ENCODE data around the gene SERPINA3.
"Not testable (repeated sequence)": the region's sequence is repeated elsewhere in the genome, so short reads cannot be mapped to it uniquely, and the experiment has no call there.

SERPINA3 gene

DNA sequence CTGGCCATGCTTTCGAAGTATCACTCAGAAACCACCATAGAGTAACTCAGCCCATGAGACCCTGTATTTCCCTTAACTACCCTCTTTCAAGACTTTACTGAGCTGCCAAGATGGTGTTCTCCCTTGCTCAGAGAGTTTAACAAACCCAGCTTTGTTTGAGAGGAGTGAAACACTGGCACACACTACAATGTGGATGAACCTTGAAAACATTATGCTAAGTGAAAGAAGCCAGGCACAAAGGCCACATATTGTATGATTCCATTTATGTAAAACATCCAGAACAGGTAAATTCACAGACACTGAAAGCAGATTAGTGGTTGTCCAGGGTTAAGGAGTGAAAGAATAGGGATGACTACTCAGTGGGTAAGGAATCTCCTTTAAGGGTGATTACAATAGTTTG lies 18.9 kb downstream of the SERPINA3 start:
- DNase-seq (ENCODE audit: low read depth in 3 of 3, low spot score in 1 of 3) = no peak

DNA sequence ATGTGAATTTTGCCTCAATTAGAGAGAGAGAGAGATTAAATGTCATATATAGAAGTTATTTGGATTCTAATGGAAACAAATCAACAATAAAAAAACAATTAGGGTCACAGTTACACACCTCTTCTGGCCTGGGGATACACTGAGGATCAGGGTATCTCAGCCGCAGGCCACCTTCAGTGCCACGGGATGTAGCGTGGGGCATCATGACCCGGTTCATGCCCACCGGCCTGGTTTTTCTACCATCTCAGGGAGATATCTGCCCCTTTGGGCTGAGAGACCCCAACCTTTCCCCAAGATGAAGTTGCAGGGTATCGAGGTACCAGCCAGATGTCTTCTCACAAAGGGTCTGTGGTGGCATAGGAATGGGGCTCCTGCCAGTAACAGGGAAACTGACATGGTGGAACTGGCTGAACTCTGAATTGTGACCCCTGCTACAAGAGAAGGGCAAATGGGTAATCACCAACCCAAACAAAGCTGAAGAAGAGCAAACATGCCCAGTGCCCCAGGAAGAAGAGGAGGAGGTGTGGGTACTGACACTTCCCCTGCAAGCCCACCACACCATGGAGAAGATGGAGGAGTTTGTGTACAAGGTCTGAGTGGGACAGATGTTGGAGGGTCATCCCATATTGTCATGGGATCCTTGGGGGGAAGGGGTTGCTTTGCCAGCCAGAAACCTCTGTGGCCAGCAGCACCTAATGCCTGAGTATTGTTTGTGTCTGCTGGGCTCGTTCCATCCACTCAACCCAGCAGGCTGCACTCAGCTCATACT lies 19.5 kb downstream of the SERPINA3 start:
- DNase-seq (ENCODE audit: low read depth in 3 of 3, low spot score in 1 of 3) = no peak

DNA sequence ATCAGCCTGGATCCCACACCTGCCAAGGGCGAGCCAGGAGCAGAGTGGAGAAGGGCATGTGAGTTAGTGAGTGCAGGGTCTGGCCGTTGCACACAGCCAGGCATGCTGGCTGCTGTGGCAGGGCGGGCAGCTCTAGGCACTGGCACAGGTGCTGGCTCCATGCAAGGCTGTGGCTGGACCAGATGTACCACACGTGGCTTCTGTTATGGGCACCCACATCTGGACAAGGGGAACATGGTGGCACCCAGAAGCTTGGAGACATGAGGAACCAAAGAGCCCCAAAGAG lies 20.1 kb downstream of the SERPINA3 start:
- DNase-seq (ENCODE audit: low read depth in 3 of 3, low spot score in 1 of 3) = no peak

DNA sequence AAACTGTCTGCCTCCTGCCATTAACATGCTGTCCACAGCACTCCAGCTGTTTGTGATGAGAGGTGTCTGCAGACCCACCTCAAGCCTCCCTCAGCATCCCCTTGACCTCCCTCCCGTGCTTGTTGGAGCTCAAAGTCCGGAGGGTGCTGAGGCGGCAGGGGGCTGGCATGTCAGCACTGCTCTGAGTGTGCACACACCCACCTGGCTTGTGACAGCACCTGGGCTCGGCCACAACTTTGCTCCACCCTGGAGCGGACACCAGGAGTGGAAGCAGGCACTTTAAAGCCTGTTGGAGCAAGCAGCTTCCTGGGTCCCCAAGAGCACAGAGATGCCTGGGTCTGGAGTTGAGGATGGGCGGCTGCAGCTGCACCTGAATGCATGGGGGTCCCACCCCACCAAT lies 20.9 kb downstream of the SERPINA3 start:
- no peak for DNase-seq (ENCODE audit: low read depth in 3 of 3, low spot score in 1 of 3)

DNA sequence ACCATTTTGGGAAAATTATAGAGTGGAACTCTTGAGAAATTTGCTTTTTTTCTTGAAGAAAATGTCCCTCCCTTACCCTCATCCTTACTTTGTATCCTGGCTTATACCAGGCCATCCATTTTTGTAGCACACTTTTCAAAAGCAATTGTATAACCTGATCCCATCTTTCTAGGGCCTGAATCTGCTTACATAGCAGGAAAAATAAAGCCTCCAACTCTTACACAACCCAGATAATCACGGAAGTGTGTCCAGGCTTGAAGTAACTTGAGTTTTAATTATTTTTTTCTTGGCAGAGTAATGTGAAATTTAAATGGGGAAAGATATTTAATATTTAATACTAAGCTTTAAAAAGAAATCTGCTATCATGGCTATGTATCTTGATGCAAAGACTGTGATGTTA lies 23.0 kb downstream of the SERPINA3 start:
- no peak for DNase-seq (ENCODE audit: low read depth in 3 of 3, low spot score in 1 of 3)

DNA sequence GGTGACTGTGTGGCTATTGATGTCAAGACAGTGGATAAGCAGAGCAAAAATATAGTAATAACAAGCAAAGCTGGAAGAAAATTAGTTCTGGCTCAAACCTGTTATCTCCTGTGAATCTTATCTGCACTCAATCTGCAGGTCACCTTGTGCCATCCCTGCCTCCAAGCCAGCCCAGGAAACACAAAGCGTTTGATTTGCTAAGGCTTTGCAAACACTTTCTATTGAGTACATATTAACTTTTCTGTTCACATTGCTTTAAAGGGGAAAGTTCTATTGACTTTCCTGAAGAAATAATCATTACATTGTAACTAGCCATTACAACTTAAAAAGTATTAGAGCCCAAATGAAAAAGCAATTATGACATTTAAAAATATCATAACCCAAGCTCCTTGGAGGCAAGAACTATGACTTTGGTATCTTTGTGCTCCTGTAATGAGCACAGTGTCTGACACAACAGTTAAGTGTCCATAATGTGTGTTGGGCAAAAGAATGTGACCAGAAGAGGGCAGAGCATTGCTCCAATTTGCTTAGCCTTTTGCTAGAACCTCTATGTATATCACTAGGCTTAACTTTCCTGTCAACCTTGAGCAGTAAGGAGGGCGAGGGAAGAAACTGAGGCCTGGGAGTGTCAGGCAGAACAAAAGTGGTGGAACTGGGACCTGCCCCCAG lies 24.7 kb downstream of the SERPINA3 start:
- no peak for DNase-seq (ENCODE audit: low read depth in 3 of 3, low spot score in 1 of 3)

DNA sequence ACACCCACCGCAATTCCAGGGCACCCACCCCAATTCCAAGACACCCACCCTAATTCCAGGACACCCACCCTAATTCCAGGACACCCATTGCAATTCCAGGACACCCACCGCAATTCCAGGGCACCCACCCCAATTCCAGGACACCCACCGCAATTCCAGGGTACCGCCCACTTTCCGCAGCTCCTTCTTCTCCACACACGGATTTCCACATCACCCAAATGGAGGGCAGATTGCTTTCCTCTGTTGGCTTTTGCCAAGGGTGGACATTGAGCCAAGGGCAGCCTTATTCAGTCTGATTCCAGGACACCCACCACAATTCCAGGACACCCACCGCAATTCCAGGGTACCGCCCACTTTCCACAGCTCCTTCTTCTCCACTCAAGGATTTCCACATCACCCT lies 25.6 kb downstream of the SERPINA3 start:
- DNase-seq (ENCODE audit: low read depth in 3 of 3, low spot score in 1 of 3) = not testable (repeated sequence)

DNA sequence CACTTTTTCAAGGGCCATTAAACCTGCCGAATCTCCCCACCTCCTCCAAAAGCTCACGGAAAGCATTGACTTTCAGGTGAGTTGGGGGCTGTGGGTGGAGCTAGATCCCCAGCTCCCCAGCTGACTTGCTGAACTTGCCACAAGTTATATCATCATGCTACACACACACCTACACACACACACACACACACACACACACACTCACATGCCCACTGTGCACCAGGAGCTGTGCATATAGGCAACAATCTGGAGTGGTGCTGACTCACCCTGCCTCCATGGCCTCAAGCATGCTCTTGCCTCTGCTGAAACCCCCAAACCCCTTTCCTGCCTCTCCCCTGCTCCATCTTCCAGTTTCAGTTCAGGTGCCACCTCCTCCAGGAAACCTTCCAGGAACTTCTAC lies 26.1 kb downstream of the SERPINA3 start:
- no peak for DNase-seq (ENCODE audit: low read depth in 3 of 3, low spot score in 1 of 3)

DNA sequence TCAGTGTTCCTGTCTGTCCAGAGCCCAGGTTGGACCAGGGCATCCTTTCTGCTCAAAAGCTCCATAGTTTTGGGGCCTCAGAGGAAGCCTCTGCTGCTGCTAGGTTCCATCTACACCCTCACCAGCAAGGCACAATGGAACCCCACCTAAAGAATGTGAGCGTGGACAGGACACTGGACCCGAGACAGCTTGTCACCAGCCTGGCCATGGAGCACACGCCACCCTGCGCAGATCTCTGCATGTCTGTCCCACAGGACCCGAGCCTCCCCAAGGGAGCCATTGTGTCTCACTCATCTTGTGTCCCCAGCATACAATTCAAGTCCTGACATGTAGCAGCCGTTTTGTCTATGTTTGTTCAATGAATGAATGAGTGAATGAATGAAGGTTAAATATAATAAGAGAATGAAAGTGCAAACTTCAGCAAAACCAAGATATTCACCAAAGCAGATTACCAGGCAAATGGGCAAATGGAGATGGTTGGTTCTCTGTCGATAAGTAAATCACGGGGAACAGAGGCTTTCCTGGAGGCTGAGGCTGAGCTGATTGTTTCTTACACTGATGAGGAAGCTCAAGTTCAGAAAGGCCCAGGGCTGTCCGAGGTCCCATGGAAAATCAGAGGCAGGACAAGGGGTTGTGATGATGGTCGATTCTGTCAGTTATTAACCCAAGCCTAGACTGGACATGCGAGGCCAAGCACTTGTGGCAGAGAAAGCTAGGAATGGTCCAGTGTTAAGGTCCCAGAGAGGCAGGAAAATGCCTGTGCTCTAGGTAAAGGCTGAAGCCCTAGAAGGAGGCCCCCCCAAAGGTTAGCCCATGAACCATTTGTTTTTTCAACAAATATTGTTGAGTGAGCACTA lies 27.0 kb downstream of the SERPINA3 start:
- no peak for DNase-seq (ENCODE audit: low read depth in 3 of 3, low spot score in 1 of 3)

DNA sequence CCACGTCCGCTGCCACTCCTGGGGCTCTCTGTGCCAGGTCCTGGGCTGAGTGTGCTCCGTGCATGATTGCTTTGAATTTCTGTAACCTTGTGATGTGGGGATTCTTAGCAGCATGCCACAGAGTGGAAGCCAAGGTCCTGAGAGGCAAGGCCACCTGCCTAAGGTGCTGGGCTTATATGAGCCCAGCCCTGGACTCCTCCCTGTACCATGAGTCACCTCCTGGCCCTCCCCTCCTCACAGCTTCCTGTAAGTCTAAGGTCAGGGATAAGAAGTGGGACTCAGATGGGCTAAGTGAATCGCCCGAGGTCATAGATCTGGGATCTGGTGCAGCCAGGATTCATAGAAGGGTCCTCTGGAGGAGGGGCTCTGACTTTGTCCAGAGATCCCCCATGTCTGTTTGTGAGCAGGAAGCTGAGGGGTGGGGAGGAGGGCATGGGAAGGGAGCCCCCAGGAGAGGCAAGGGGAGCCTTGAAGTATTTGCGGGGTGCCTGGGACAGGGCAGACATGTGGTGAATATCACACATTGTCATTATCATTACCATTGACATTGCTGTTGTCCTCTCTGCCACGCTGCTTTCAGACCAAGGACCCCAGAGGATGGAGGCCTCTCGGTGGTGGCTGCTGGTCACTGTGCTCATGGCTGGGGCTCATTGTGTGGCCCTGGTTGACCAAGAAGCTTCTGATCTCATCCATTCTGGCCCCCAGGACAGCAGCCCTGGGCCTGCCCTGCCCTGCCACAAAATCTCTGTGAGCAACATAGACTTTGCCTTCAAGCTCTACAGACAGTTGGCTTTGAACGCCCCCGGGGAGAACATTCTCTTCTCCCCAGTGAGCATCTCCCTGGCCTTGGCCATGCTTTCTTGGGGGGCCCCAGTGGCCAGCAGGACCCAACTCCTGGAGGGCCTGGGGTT lies 28.8 kb downstream of the SERPINA3 start:
- DNase-seq (ENCODE audit: low read depth in 3 of 3, low spot score in 1 of 3) = no peak

DNA sequence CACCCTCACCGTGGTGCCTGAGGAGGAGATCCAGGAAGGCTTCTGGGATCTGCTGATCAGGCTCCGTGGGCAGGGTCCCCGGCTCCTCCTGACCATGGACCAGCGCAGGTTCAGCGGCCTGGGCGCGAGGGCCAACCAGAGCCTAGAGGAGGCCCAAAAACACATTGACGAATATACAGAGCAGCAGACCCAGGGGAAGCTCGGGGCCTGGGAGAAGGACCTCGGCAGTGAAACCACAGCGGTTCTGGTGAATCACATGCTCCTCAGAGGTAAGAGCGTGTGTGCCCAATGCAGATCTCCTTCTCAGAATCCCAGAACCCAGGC lies 29.4 kb downstream of the SERPINA3 start:
- no peak for DNase-seq (ENCODE audit: low read depth in 3 of 3, low spot score in 1 of 3)

DNA sequence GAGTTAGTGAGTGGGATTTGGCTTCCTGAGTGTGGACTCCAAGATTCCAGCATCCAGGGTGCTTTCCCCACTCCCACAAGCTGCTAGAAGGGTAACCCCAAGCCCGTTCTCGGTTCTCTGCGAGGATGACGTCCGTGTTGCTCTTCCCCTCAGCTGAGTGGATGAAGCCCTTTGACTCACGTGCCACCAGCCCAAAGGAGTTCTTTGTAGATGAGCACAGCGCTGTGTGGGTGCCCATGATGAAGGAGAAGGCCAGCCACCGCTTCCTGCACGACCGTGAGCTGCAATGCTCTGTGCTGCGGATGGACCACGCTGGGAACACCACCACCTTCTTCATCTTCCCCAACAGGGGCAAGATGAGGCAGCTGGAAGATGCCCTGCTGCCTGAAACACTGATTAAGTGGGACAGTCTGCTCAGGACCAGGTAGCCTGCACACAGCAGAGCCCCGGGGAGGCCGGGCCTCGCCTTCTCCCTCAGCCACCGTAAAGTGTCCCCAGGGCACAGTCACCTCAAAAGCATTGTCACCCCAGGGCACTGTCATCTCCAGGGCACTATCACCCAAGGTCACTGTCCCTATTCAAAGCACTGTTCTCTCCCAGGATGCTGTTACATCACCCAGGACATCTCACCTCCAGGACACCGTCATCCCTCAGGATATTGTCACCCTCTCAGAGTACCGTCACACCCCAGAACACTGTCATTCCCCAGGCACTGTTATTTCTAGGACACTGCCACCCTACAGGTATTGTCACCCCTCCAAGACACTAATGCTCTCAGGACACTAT lies 31.3 kb downstream of the SERPINA3 start:
- DNase-seq (ENCODE audit: low read depth in 3 of 3, low spot score in 1 of 3) = no peak

DNA sequence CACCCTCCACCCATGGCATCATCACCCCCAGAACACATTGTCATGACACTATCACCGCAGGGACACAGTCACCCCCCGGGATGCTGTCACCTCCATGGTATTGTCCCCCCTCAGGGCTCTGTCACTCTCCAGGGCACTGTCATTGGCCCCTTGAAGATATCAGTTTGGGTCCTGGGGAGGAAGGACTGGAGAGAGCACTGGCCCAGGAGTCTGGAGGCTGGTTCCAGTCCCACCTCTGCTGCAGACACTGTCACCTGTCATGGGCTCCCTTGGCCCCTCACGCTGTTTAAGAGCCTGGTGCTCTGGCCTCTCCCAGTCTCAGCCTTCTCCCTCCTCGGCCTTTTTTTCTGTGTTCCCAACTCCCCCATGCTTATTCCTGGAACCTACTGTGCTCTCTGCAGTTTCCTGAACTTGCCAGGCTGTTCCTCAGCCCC lies 31.9 kb downstream of the SERPINA3 start:
- DNase-seq (ENCODE audit: low read depth in 3 of 3, low spot score in 1 of 3) = no peak

DNA sequence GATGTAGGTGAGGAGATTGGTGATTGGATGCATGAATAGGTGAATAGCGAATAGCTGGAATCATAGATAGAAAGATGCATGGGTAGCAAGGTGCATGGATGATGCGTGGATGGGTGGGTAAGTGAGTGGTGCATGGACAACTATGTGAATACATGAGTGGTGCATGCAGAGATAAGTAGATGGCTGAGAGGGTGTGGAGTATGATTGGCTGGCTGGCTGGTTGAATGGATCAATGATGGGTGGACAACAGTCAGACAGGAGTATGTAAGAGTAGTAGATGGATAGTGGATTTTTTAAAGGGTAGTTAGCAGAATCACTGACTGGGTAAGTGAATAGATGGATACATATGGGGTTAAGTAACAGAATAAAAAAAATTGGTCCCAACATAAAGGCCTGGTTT lies 33.9 kb downstream of the SERPINA3 start:
- no peak for DNase-seq (ENCODE audit: low read depth in 3 of 3, low spot score in 1 of 3)

DNA sequence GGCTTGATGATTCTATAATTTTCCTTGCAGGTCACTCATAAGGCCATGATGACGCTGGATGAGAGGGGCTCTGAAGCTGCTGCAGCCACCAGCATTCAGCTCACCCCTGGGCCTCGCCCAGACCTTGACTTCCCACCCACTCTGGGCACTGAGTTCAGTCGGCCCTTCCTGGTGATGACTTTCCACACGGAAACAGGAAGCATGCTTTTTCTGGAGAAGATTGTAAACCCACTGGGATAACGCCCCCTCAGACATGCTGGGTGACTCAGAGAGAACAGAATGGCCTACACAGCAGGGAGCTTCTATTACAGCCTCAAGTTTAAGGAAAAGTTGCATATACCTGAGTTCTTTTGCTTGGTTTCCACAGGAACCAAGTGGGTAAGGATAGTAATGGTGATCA lies 34.3 kb downstream of the SERPINA3 start:
- no peak for DNase-seq (ENCODE audit: low read depth in 3 of 3, low spot score in 1 of 3)

DNA sequence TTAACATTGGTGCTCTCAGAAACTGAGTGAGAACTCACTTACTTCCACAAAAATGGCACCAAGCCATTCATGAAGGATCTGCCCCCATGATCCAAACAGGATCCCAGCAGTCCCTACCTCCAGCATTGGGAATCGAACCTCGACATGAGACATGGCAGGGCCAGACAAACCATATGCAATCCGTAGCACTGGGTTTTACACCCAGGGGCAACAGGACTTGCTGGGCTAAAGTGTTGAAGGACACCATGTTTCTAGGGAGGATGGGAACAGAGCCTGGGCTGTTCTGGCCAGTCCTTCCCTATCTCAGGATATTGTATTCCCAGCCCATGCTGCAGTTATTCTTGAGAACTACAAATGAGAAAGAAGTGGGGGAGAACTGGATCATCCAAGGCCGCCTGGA lies 36.6 kb downstream of the SERPINA3 start:
- no peak for DNase-seq (ENCODE audit: low read depth in 3 of 3, low spot score in 1 of 3)

DNA sequence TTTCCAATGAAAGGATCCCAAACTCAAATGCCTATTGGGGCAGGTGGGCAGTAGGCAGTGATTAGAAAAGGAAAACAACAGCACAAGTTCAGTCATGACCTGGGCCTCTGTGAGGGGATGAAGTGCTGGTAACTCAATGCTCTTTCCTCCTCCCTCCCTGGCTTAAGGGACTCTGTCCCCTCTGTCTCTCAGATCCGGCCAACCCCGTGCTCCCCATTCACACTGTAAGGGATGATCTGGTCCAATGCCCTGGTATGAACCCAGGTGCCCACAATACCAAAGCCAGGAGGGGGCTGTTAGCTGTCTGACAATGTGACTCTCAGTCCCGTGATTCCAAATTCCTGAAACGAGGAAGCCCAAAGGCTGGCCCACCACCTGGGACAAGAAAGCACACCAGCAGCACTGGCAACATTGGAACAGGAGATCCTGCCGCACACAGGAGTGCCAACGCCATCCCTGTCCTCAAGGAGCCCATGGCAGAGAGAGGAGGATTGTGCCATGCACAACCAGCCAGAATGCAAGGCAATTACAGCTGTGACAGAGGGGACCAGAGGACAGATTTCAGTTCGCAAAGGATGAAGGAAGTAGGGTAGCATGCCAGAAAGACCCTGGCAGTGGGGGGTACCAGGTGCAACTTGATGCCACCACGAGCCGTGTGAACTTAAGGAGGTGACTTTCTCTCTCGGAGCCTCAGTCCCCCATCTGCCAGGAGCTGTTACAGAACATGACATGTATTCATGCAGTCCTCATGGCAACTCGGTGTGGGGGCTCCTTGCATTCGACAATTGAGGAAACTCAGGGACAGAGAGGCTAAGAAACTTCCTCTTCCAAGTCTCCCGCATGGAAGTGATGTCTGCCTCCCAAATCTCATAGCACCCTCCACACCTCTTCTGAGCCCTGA lies 37.6 kb downstream of the SERPINA3 start:
- no peak for DNase-seq (ENCODE audit: low read depth in 3 of 3, low spot score in 1 of 3)

DNA sequence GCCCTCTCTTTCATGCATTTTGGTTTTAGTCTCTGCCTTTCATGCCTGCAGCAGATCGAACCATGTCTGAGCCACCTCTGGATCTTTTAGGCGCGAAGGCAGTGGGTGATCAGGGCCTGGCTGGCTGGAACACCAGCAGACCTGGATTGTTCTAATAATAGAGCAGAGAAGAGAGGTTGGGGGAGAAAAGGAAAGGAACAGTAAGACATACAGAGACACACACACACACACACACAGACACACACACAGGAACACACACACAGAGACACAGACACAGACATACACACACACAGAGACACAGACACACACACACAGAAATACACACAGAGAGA lies 38.2 kb downstream of the SERPINA3 start:
- no peak for DNase-seq (ENCODE audit: low read depth in 3 of 3, low spot score in 1 of 3)

Data from stimulated activated CD4-positive, alpha-beta T cell treated with anti-CD3 and anti-CD28 coated beads, TNF-alpha, amount 100 ng/mL, for 1 hour (primary cell).